ENCODE results near the gene FBXW7. TPM values are rescaled to one million over a fixed set of nuclear protein-coding genes. Genes with fewer than 3 reads are reported as not detected.

The FBXW7 gene
- total and polyA plus RNA-seq, 7 donors = 3.7 to 122 (median 74.9) TPM

GRCh38 chr4:152494020-152494419 lies 41.9 kb downstream of the FBXW7 start:
- H3K9me3 ChIP-seq = no peaks in the 10 kb centered on the region
- DNase-seq = no peak
- TF ChIP-seq EP300 (IDR thresholded peaks at IDR 0.05) = no peak
- TF ChIP-seq POLR2A (IDR thresholded peaks at IDR 0.05) = no peak
- TF ChIP-seq POLR2AphosphoS5 (IDR thresholded peaks at IDR 0.05) = no peak
- TF ChIP-seq CTCF (IDR thresholded peaks at IDR 0.05) = no peak
- 96 to 97% methylated on average over 3 of the region's 3 CpGs for WGBS, 2 donors
- H3K36me3 ChIP-seq = no peaks in the 10 kb centered on the region
- no peak overlapping the region for H3K4me3 ChIP-seq
- intact Hi-C loops (cut with DNase I) = no loop called here
- H3K4me1 ChIP-seq = no peaks in the 10 kb centered on the region
- H3K27ac ChIP-seq = no peak overlapping the region
- H3K27me3 ChIP-seq = no peaks in the 10 kb centered on the region

- TF ChIP-seq POLR2A (IDR thresholded peaks at IDR 0.05) = no peak
- no peak for TF ChIP-seq POLR2AphosphoS5 (IDR thresholded peaks at IDR 0.05)
- TF ChIP-seq EP300 (IDR thresholded peaks at IDR 0.05) = no peak
- TF ChIP-seq CTCF (IDR thresholded peaks at IDR 0.05) = no peak
- WGBS, 2 donors = 92 to 93% methylated on average over 4 of the region's 4 CpGs
- intact Hi-C loops (cut with DNase I) = no loop called here
These were observed 47.6 kb downstream of the FBXW7 start for GRCh38 chr4:152488246-152488645.

DNA sequence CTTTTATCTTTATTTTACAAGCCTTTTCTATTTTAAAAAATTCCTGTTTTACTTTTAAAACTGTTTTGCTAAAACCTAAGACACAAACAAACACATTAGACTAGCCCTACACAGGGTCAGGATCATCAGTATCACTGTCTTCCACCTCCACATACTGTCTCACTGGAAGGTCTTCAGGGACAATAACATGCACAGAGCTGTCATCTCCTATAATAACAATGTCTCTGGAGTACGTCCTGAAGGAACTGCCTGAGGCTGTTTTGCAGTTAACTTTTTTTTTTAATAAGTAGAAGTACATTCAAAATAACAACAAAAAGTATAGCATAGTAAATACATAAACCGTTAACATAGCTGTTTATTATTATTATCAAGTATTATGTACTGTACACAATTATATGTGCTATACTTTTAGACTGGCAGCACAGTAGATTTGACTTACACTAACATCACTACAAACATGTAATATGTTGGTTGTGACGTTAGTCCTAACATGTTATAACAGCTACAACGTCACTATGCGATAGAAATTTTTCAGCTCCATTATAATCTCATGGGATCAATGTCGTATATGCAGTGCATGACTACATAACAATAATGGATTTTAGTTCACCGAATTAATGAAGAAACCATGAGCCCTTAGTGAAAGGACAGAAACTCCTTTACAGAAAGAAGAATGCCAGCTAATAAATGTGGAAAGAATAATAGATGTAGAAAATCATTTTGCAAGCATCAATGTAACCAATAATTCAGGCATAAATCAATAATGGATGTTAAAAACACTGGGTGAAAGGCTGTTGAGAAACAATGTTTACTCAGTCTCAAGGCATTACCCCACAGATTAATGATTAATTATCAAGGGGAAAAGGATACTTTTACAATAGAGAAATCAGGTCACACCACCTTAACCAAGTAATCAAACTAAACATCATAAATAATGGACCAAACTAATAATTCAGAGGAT lies 49.2 kb downstream of the FBXW7 start:
- H3K36me3 ChIP-seq = no peaks in the 10 kb centered on the region
- H3K27ac ChIP-seq = no peak overlapping the region
- WGBS, 2 donors = 52 to 77% methylated on average over 7 of the region's 7 CpGs
- no peaks in the 10 kb centered on the region for H3K27me3 ChIP-seq
- peaks cover 0 to 16% (median 2%) of the 10 kb centered on the region in 4 donors for H3K4me1 ChIP-seq
- no peak for TF ChIP-seq POLR2A (IDR thresholded peaks at IDR 0.05)
- TF ChIP-seq CTCF (IDR thresholded peaks at IDR 0.05) = no peak
- no peak for TF ChIP-seq EP300 (IDR thresholded peaks at IDR 0.05)
- no peak for TF ChIP-seq POLR2AphosphoS5 (IDR thresholded peaks at IDR 0.05)
- H3K9me3 ChIP-seq = no peaks in the 10 kb centered on the region
- H3K4me3 ChIP-seq = no peak overlapping the region
- intact Hi-C loops (cut with DNase I) = no loop called here
- DNase-seq = no peak

More at GRCh38 chr4:152488246-152488645, 47.6 kb downstream of the FBXW7 start:
- Histone ChIP-seq H3K4me3 (no peak overlapping the region), H3K27ac (no peak overlapping the region), H3K9me3 (no peaks in the 10 kb centered on the region), H3K27me3 (no peaks in the 10 kb centered on the region), H3K36me3 (no peaks in the 10 kb centered on the region), H3K4me1 (peaks cover 0 to 16% (median 2%) of the 10 kb centered on the region in 4 donors)
- no peak for DNase-seq

DNA sequence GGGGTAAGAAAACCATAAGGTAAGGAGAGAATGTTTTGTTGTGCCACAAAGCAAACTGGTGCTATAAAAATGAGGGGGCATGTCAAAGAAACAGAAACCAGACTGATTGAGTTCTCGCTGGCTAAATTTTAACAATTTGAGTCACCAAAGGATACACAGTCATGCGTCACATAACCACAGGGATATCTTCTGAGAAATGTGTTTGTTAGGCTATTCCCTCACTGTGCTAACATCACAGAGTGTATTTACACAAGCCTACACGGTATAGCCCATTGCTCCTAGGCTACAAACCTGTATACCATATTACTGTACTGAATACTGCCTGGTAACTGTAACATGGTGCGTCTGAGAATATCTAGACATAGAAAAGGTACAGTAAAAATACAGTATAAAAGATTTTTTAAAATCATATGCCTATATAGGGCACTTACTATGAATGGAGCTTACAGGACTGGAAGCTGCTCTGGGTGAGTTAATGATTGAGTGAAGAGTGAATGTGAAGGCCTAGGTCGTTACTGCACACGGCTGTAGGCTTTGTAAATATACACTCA lies 50.1 kb downstream of the FBXW7 start:
- H3K4me3 ChIP-seq = no peak overlapping the region
- no peaks in the 10 kb centered on the region for H3K36me3 ChIP-seq
- H3K27me3 ChIP-seq = no peaks in the 10 kb centered on the region
- peaks cover 0 to 16% (median 3%) of the 10 kb centered on the region in 4 donors for H3K4me1 ChIP-seq
- no peak for DNase-seq
- no peak for TF ChIP-seq POLR2A (IDR thresholded peaks at IDR 0.05)
- intact Hi-C loops (cut with DNase I) = no loop called here
- H3K27ac ChIP-seq = no peak overlapping the region
- no peaks in the 10 kb centered on the region for H3K9me3 ChIP-seq
- 10 to 46% methylated on average over 6 of the region's 6 CpGs for WGBS, 2 donors

DNA sequence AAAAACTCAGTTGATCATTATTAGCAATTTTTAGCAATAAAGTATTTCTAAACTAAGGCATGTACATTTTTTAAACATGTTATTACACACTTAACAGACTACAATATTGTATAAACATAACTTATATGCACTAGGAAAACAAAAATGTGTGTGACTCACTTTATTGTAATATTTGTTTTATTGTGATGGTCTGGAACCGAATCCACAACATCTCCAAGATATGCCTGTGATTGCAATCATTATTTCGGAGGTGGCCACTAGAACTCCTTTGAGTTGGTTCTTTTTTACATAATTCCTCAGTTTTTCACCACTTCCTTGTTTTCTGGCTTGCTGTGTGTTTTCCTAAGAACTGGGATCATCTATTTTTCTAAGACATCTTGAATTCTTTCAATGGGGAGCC lies 53.7 kb downstream of the FBXW7 start:
- WGBS, 2 donors = 92 to 94% methylated on average over 2 of the region's 2 CpGs
- intact Hi-C loops (cut with DNase I) = no loop called here
- Histone ChIP-seq H3K36me3 (no peaks in the 10 kb centered on the region), H3K27ac (no peak overlapping the region), H3K27me3 (no peaks in the 10 kb centered on the region), H3K4me1 (peaks cover 0 to 16% (median 7%) of the 10 kb centered on the region in 4 donors), H3K4me3 (no peak overlapping the region), H3K9me3 (no peaks in the 10 kb centered on the region)
- TF ChIP-seq EP300 (IDR thresholded peaks at IDR 0.05) (no peak), CTCF (IDR thresholded peaks at IDR 0.05) (no peak), POLR2AphosphoS5 (IDR thresholded peaks at IDR 0.05) (no peak), POLR2A (IDR thresholded peaks at IDR 0.05) (no peak)
- no peak for DNase-seq

Data from sigmoid colon (tissue), 7 donors.